HepG2 (cell line): ENCODE measurements around the gene VAC14. TPM values are rescaled to one million over a fixed set of nuclear protein-coding genes. Genes with fewer than 3 reads are reported as not detected.

ENCODE experiments used
- AGO1 ChIP-seq: fragments of 200-400 bp; formaldehyde crosslinking; IDR thresholded peaks from 2 replicates; pipeline ENCODE4 v1.6.1; 2017; ENCODE audit warnings: mild to moderate bottlenecking, low read depth, low read length, moderate library complexity; ENCODE audit not compliant: poor library complexity, severe bottlenecking
- ATF5 ChIP-seq: sonication (generic); formaldehyde crosslinking; IDR thresholded peaks from 2 replicates; pipeline ENCODE4 v1.4.0; 2020; ENCODE audit warnings: mild to moderate bottlenecking, low read depth, missing genetic modification reagents
- HIC2 ChIP-seq: sonication (generic); formaldehyde crosslinking; IDR thresholded peaks from 2 replicates; pipeline ENCODE4 v1.9.0; 2022; ENCODE audit warnings: low read depth, missing genetic modification reagents
- ISL2 ChIP-seq: sonication (generic); formaldehyde crosslinking; IDR thresholded peaks from 2 replicates; pipeline ENCODE4 v1.5.0; 2020; ENCODE audit warnings: missing genetic modification reagents
- MIER2 ChIP-seq: IDR thresholded peaks from 2 replicates; pipeline ENCODE4 v1.6.1; 2016; ENCODE audit warnings: missing biosample characterization, missing genetic modification reagents
- NFYB ChIP-seq: sonication (generic); formaldehyde crosslinking; IDR thresholded peaks from 2 replicates; pipeline ENCODE4 v1.4.0; 2020; ENCODE audit warnings: missing genetic modification reagents
- NKX3-1 ChIP-seq: sonication (generic); formaldehyde crosslinking; IDR thresholded peaks from 2 replicates; pipeline ENCODE4 v1.5.0; 2020; ENCODE audit warnings: missing genetic modification reagents
- SETDB1 ChIP-seq: sonication (generic); formaldehyde crosslinking; IDR thresholded peaks from 2 replicates; pipeline ENCODE4 v1.5.1; 2020; ENCODE audit warnings: missing genetic modification reagents, mild to moderate bottlenecking, borderline replicate concordance
- TBL1XR1 ChIP-seq: fragments of 150-350 bp; IDR thresholded peaks from 2 replicates; pipeline ENCODE4 v1.6.1; 2014; ENCODE audit warnings: borderline replicate concordance, low read length; ENCODE audit not compliant: partially characterized antibody
- ZBTB33 ChIP-seq: sonication (generic); formaldehyde crosslinking; IDR thresholded peaks from 2 replicates; pipeline ENCODE4 v1.4.0; 2020; ENCODE audit warnings: missing genetic modification reagents
- ZBTB40 ChIP-seq, 2 experiments: fragments of 450-650 bp in 1 of 2; sonication (generic) in 1 of 2; formaldehyde crosslinking in 1 of 2; IDR thresholded peaks; 2 replicates each; pipeline versions ENCODE4 v1.6.1 to v1.8.0; 2016 to 2022; ENCODE audit warnings: antibody characterized with exemption in 1 of 2, mild to moderate bottlenecking in 1 of 2, missing genetic modification reagents in 1 of 2
- ZC3H13 ChIP-seq: sonication (generic); formaldehyde crosslinking; IDR thresholded peaks from 2 replicates; pipeline ENCODE4 v1.8.1; 2023; ENCODE audit warnings: mild to moderate bottlenecking, missing genetic modification reagents, moderate library complexity
- ZNF547 ChIP-seq: sonication (generic); formaldehyde crosslinking; IDR thresholded peaks from 2 replicates; pipeline ENCODE4 v1.5.1; 2020; ENCODE audit warnings: mild to moderate bottlenecking, missing genetic modification reagents
- polyA plus RNA-seq, 8 experiments: library from polyadenylated mRNA; depleted of rRNA in 3 of 8; stranded (reverse) in 7 of 8; unstranded in 1 of 8; fragments of >200 nt; fragmentation: Illumina TruSeq in 4 of 8; extraction: Trizol in 4 of 8; gene quantifications; 2 replicates each; pipeline versions ENCODE4 v1.2.1 to v1.2.3, GENCODE V29; 2011 to 2016; ENCODE audit warnings: low read depth in 4 of 8, missing spikeins in 1 of 8, mixed read lengths in 1 of 8; ENCODE audit not compliant: insufficient read depth in 1 of 8
- total RNA-seq, 5 experiments: library from RNA; depleted of rRNA; stranded (reverse); fragments of >200 nt; fragmentation: Illumina TruSeq; extraction: Trizol; gene quantifications; 2 replicates each; pipeline ENCODE4 v1.2.3, GENCODE V29; 2016; ENCODE audit warnings: low read depth in 1 of 5

Gene VAC14
- total and polyA plus RNA-seq, 2 of the 13 experiments (the other 11 are each of a cell fraction or from before 2014, with no cell fraction given), result 23.5 to 24.6 TPM

GRCh38 chr16:70715055-70715858 is 85.7 kb downstream of the VAC14 start (continued):
- TF ChIP-seq ZBTB40 (IDR thresholded peaks at IDR 0.05), result no peak
- TF ChIP-seq ZBTB40 (CRISPR knock-in tag; IDR thresholded peaks at IDR 0.05), result no peak
- 0 out of 2 replicates have a peak, but pooled peaks have one; percentile 37 for TF ChIP-seq HIC2 (CRISPR knock-in tag)
- TF ChIP-seq ZC3H13, result no peak
- no peak for TF ChIP-seq NKX3-1 (CRISPR knock-in tag)
- TF ChIP-seq ZBTB33, result peak; percentile 71
- no peak for TF ChIP-seq TBL1XR1
- TF ChIP-seq MIER2 (CRISPR knock-in tag), result no peak
- TF ChIP-seq SETDB1 (CRISPR knock-in tag), result no peak
- no peak for TF ChIP-seq ATF5
- no peak for TF ChIP-seq NFYB (CRISPR knock-in tag)
- no peak for TF ChIP-seq ZNF547
- peak; percentile 29 for TF ChIP-seq AGO1
- TF ChIP-seq ISL2 (CRISPR knock-in tag), result no peak
